Measurements from ENCODE around the gene MCC. TPM values are rescaled to one million over a fixed set of nuclear protein-coding genes. Genes with fewer than 3 reads are reported as not detected.

Gene MCC
- total and polyA plus RNA-seq, 4 donors: 9.0 to 47.3 (median 14.7) TPM

DNA sequence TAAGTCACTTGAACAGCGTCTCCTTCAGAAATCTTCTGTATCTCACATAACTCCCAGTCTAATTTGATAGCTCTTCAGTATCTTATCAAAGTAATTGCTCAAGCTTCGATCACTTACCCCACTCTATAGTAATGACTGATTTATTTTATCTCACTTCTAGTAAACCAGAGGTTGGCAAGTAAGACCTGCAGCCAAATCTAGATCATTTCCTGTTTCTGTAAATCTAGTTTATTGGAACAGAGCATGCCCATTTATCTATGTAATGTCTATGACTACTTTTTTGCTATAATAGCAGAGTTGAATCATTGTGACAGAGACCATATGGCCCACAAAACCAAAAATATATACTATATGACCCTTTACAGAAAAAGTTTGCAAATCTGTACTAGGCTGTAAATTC, 93.6 kb downstream of the MCC start:
- TF ChIP-seq RAD21 (IDR thresholded peaks at IDR 0.05) (no peak), NR2F2 (IDR thresholded peaks at IDR 0.05) (no peak), TAF1 (conservative IDR thresholded peaks at IDR 0.05) (no peak), EGR1 (IDR thresholded peaks at IDR 0.05; ENCODE audit: low read depth in 2 of 2) (no peak), YY1 (IDR thresholded peaks at IDR 0.05) (no peak), FOXA2 (IDR thresholded peaks at IDR 0.05) (no peak), HNF4G (IDR thresholded peaks at IDR 0.05) (no peak), GABPA (IDR thresholded peaks at IDR 0.05 in 1 of 2, conservative IDR thresholded peaks at IDR 0.05 in 1 of 2) (no peak), HNF4A (conservative IDR thresholded peaks at IDR 0.05) (no peak), FOXA1 (IDR thresholded peaks at IDR 0.05) (no peak), RXRA (IDR thresholded peaks at IDR 0.05) (no peak), JUND (IDR thresholded peaks at IDR 0.05) (no peak)
- TF ChIP-seq, protein P1, sequence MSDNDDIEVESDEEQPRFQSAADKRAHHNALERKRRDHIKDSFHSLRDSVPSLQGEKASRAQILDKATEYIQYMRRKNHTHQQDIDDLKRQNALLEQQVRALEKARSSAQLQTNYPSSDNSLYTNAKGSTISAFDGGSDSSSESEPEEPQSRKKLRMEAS (IDR thresholded peaks at IDR 0.05): no peak
- TF ChIP-seq, protein P2, sequence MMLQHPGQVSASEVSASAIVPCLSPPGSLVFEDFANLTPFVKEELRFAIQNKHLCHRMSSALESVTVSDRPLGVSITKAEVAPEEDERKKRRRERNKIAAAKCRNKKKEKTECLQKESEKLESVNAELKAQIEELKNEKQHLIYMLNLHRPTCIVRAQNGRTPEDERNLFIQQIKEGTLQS (IDR thresholded peaks at IDR 0.05): no peak
- TF ChIP-seq, protein P3, sequence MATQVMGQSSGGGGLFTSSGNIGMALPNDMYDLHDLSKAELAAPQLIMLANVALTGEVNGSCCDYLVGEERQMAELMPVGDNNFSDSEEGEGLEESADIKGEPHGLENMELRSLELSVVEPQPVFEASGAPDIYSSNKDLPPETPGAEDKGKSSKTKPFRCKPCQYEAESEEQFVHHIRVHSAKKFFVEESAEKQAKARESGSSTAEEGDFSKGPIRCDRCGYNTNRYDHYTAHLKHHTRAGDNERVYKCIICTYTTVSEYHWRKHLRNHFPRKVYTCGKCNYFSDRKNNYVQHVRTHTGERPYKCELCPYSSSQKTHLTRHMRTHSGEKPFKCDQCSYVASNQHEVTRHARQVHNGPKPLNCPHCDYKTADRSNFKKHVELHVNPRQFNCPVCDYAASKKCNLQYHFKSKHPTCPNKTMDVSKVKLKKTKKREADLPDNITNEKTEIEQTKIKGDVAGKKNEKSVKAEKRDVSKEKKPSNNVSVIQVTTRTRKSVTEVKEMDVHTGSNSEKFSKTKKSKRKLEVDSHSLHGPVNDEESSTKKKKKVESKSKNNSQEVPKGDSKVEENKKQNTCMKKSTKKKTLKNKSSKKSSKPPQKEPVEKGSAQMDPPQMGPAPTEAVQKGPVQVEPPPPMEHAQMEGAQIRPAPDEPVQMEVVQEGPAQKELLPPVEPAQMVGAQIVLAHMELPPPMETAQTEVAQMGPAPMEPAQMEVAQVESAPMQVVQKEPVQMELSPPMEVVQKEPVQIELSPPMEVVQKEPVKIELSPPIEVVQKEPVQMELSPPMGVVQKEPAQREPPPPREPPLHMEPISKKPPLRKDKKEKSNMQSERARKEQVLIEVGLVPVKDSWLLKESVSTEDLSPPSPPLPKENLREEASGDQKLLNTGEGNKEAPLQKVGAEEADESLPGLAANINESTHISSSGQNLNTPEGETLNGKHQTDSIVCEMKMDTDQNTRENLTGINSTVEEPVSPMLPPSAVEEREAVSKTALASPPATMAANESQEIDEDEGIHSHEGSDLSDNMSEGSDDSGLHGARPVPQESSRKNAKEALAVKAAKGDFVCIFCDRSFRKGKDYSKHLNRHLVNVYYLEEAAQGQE (IDR thresholded peaks at IDR 0.05): no peak
- TF ChIP-seq, protein P4, sequence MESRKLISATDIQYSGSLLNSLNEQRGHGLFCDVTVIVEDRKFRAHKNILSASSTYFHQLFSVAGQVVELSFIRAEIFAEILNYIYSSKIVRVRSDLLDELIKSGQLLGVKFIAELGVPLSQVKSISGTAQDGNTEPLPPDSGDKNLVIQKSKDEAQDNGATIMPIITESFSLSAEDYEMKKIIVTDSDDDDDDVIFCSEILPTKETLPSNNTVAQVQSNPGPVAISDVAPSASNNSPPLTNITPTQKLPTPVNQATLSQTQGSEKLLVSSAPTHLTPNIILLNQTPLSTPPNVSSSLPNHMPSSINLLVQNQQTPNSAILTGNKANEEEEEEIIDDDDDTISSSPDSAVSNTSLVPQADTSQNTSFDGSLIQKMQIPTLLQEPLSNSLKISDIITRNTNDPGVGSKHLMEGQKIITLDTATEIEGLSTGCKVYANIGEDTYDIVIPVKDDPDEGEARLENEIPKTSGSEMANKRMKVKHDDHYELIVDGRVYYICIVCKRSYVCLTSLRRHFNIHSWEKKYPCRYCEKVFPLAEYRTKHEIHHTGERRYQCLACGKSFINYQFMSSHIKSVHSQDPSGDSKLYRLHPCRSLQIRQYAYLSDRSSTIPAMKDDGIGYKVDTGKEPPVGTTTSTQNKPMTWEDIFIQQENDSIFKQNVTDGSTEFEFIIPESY (IDR thresholded peaks at IDR 0.05): no peak
- TF ChIP-seq, protein P5, sequence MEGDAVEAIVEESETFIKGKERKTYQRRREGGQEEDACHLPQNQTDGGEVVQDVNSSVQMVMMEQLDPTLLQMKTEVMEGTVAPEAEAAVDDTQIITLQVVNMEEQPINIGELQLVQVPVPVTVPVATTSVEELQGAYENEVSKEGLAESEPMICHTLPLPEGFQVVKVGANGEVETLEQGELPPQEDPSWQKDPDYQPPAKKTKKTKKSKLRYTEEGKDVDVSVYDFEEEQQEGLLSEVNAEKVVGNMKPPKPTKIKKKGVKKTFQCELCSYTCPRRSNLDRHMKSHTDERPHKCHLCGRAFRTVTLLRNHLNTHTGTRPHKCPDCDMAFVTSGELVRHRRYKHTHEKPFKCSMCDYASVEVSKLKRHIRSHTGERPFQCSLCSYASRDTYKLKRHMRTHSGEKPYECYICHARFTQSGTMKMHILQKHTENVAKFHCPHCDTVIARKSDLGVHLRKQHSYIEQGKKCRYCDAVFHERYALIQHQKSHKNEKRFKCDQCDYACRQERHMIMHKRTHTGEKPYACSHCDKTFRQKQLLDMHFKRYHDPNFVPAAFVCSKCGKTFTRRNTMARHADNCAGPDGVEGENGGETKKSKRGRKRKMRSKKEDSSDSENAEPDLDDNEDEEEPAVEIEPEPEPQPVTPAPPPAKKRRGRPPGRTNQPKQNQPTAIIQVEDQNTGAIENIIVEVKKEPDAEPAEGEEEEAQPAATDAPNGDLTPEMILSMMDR (IDR thresholded peaks at IDR 0.05; ENCODE audit: low read depth, low read length, missing input control): no peak
- Histone ChIP-seq H3K27me3 (ENCODE audit: control insufficient read depth in 4 of 4, insufficient read depth in 4 of 4, low read length in 3 of 4) (no peaks in the 10 kb centered on the region), H3K4me1 (ENCODE audit: control insufficient read depth in 4 of 4, insufficient read depth in 4 of 4, low read length in 3 of 4) (no peaks in the 10 kb centered on the region), H3K9ac (ENCODE audit: low read depth in 1 of 2, low read length in 2 of 2) (no peak overlapping the region), H3K27ac (ENCODE audit: low read depth in 1 of 2, low read length in 2 of 2) (no peak overlapping the region), H3K4me3 (ENCODE audit: low read depth in 1 of 3, low read length in 3 of 3) (no peak overlapping the region), H3K36me3 (ENCODE audit: control insufficient read depth in 4 of 4, insufficient read depth in 3 of 4, low read depth in 1 of 4, low read length in 3 of 4) (no peaks in the 10 kb centered on the region), H3K9me3 (ENCODE audit: control insufficient read depth in 4 of 4, low read length in 3 of 4) (no peaks in the 10 kb centered on the region)
- DNase-seq (ENCODE audit: low spot score): no peak
- WGBS: 84% methylated on average over 2 of the region's 2 CpGs

DNA sequence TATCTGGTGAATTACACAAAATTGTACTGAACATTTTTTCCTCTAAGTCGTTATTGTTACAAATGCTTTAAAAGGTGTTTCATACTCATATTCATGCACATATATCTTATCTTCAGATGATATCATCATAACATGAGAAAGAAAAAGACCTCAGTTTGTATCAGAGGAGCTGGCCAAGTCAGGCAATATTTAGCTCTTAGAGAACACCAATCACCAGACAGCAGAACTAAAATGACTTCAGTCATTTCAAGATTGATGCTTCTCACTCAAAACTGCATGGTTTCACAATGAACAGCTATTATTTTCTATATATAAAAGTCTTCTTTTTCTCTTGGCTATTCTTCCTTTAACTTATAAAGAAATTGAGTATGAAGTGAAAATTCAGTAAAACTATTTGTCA, 98.0 kb downstream of the MCC start:
- Histone ChIP-seq H3K36me3 (ENCODE audit: control insufficient read depth in 4 of 4, insufficient read depth in 3 of 4, low read depth in 1 of 4, low read length in 3 of 4) (peaks cover 0 to 2% (median 0%) of the 10 kb centered on the region in 4 donors), H3K9ac (ENCODE audit: low read depth in 1 of 2, low read length in 2 of 2) (no peak overlapping the region), H3K4me3 (ENCODE audit: low read depth in 1 of 3, low read length in 3 of 3) (no peak overlapping the region), H3K27me3 (ENCODE audit: control insufficient read depth in 4 of 4, insufficient read depth in 4 of 4, low read length in 3 of 4) (no peaks in the 10 kb centered on the region), H3K4me1 (ENCODE audit: control insufficient read depth in 4 of 4, insufficient read depth in 4 of 4, low read length in 3 of 4) (no peaks in the 10 kb centered on the region), H3K9me3 (ENCODE audit: control insufficient read depth in 4 of 4, low read length in 3 of 4) (no peaks in the 10 kb centered on the region), H3K27ac (ENCODE audit: low read depth in 1 of 2, low read length in 2 of 2) (no peak overlapping the region)
- TF ChIP-seq, protein P4 (IDR thresholded peaks at IDR 0.05): no peak
- TF ChIP-seq TAF1 (conservative IDR thresholded peaks at IDR 0.05) (no peak), EGR1 (IDR thresholded peaks at IDR 0.05; ENCODE audit: low read depth in 2 of 2) (no peak), GABPA (IDR thresholded peaks at IDR 0.05 in 1 of 2, conservative IDR thresholded peaks at IDR 0.05 in 1 of 2) (no peak), JUND (IDR thresholded peaks at IDR 0.05) (no peak), SP1 (IDR thresholded peaks at IDR 0.05) (no peak), FOXA1 (IDR thresholded peaks at IDR 0.05) (no peak), HNF4G (IDR thresholded peaks at IDR 0.05) (no peak), YY1 (IDR thresholded peaks at IDR 0.05) (no peak), RAD21 (IDR thresholded peaks at IDR 0.05) (no peak), NR2F2 (IDR thresholded peaks at IDR 0.05) (no peak), HNF4A (conservative IDR thresholded peaks at IDR 0.05) (no peak), RXRA (IDR thresholded peaks at IDR 0.05) (no peak)
- TF ChIP-seq, protein P2 (IDR thresholded peaks at IDR 0.05): no peak
- TF ChIP-seq, protein P1 (IDR thresholded peaks at IDR 0.05): no peak
- DNase-seq (ENCODE audit: low spot score): no peak
- 86% methylated on average over 1 of the region's 1 CpG for WGBS

Data from liver (tissue), 9 donors.